A549 (cell line): ENCODE measurements around the gene DCPS. TPM values are rescaled to one million over a fixed set of nuclear protein-coding genes. Genes with fewer than 3 reads are reported as not detected.
A peak's percentile ranks its signal among the peaks of the same experiment; 100 is the strongest.

Experiments
- ATAC-seq, 2 experiments: fragments of 200-7000 bp in 1 of 2; fragments of >200 bp in 1 of 2; cut with Nextera tagmentation in 1 of 2; cut with Tn5 transposase in 1 of 2; 3 replicates each; pipeline versions ENCODE4 v1.8.0 to v1.9.1; 2018 to 2020; ENCODE audit warnings: mild to moderate bottlenecking in 1 of 2, moderate library complexity in 1 of 2
- CTCF ChIA-PET: fragments of 300-600 bp; sonication (Branson Sonifier 250); formaldehyde crosslinking; extraction: SDS; loops from one replicate; lab custom pipeline; 2021; ENCODE audit warnings: antibody characterized with exemption, inconsistent platforms; lab: Yijun Ruan, JAX
- POLR2A ChIA-PET: fragments of 350-600 bp; formaldehyde crosslinking; extraction: SDS; loops from one replicate; lab custom pipeline; 2021; ENCODE audit warnings: antibody characterized with exemption, inconsistent platforms; lab: Yijun Ruan, JAX
- DNase-seq, 2 experiments: peaks; one replicate each; pipeline versions ENCODE4 v3.0.0 to v3.0.0-alpha.2; 2011 to 2016; ENCODE audit warnings: low read depth in 1 of 2, low spot score in 1 of 2
- FAIRE-seq: peaks from 2 replicates; lab custom pipeline; 2011; peaks lifted over from hg19 to GRCh38; lab: Jason Lieb, UNC
- H3K27ac ChIP-seq, 2 experiments: fragments of >200 bp; sonication (Bioruptor Twin); formaldehyde crosslinking; 3 replicates each; pipeline ENCODE4 v1.5.1; 2016 to 2017
- H3K4me1 ChIP-seq: fragments of >200 bp; sonication (Bioruptor Twin); formaldehyde crosslinking; 3 replicates; pipeline ENCODE4 v1.6.1; 2016
- H3K4me2 ChIP-seq: fragments of >200 bp; sonication (Bioruptor Twin); formaldehyde crosslinking; 3 replicates; pipeline ENCODE4 v1.6.1; 2016
- H3K4me3 ChIP-seq: fragments of >200 bp; sonication (Bioruptor Twin); formaldehyde crosslinking; 3 replicates; pipeline ENCODE4 v1.5.1; 2016
- H3K9me3 ChIP-seq: fragments of >200 bp; sonication (Bioruptor Twin); formaldehyde crosslinking; 3 replicates; pipeline ENCODE4 v1.6.1; 2016
- CEBPB ChIP-seq, 2 experiments: fragments of >200 bp in 1 of 2; sonication (Bioruptor Twin) in 1 of 2; formaldehyde crosslinking in 1 of 2; IDR thresholded peaks; 2 replicates each; pipeline ENCODE4 v1.6.1; 2012 to 2016
- CHD4 ChIP-seq: fragments of 200-600 bp; sonication (generic); IDR thresholded peaks from 2 replicates; pipeline ENCODE4 v1.6.1; 2016; ENCODE audit warnings: antibody characterized with exemption, mild to moderate bottlenecking, borderline replicate concordance
- CTCF ChIP-seq: fragments of >200 bp; sonication (Bioruptor Twin); formaldehyde crosslinking; IDR thresholded peaks from 3 replicates; pipeline ENCODE4 v1.5.1; 2016
- E2F6 ChIP-seq: IDR thresholded peaks from 2 replicates; pipeline ENCODE4 v1.6.1; 2012; ENCODE audit warnings: low read depth, borderline replicate concordance
- EHMT2 ChIP-seq: fragments of 200-600 bp; sonication (generic); IDR thresholded peaks from 2 replicates; pipeline ENCODE4 v1.6.1; 2016; ENCODE audit warnings: antibody characterized with exemption, low read depth, mild to moderate bottlenecking, moderate library complexity
- EP300 ChIP-seq, 2 experiments: fragments of >200 bp; sonication (Bioruptor Twin); formaldehyde crosslinking; IDR thresholded peaks; 2 replicates in 1 of 2; 3 replicates in 1 of 2; pipeline ENCODE4 v1.6.1; 2016 to 2017
- ESRRA ChIP-seq: fragments of 150-350 bp; IDR thresholded peaks from 2 replicates; pipeline ENCODE4 v1.6.1; 2014; ENCODE audit warnings: mild to moderate bottlenecking, low read length, borderline replicate concordance
- FOXS1 ChIP-seq: fragments of 250-450 bp; sonication (Bioruptor Pico); IDR thresholded peaks from 2 replicates; pipeline ENCODE4 v1.5.0; 2020; ENCODE audit warnings: mild to moderate bottlenecking, moderate library complexity
- GATA3 ChIP-seq: IDR thresholded peaks from 2 replicates; pipeline ENCODE4 v1.6.1; 2012; ENCODE audit warnings: borderline replicate concordance
- HEYL ChIP-seq: fragments of 250-450 bp; sonication (Bioruptor Pico); IDR thresholded peaks from 2 replicates; pipeline ENCODE4 v1.8.0; 2021; ENCODE audit warnings: mild to moderate bottlenecking, moderate library complexity
- HOXB5 ChIP-seq: fragments of 250-450 bp; sonication (Bioruptor Pico); IDR thresholded peaks from 2 replicates; pipeline ENCODE4 v1.5.0; 2020; ENCODE audit warnings: mild to moderate bottlenecking, moderate library complexity
- MAFK ChIP-seq: fragments of 450-650 bp; IDR thresholded peaks from 2 replicates; pipeline ENCODE4 v1.6.1; 2014; ENCODE audit not compliant: partially characterized antibody
- NR3C1 ChIP-seq: fragments of >200 bp; sonication (Bioruptor Twin); formaldehyde crosslinking; IDR thresholded peaks from 3 replicates; pipeline ENCODE4 v1.6.1; 2017
- PHF8 ChIP-seq: fragments of 200-600 bp; sonication (generic); IDR thresholded peaks from 2 replicates; pipeline ENCODE4 v1.6.1; 2016; ENCODE audit warnings: low read depth, mild to moderate bottlenecking, antibody characterized with exemption, moderate library complexity, borderline replicate concordance
- POLR2AphosphoS2 ChIP-seq: conservative IDR thresholded peaks from 2 replicates; pipeline ENCODE4 v1.6.1; 2012; ENCODE audit warnings: low read length, improper control_type of control experiment, inconsistent platforms
- SMC3 ChIP-seq: fragments of >200 bp; sonication (Bioruptor Twin); formaldehyde crosslinking; IDR thresholded peaks from 3 replicates; pipeline ENCODE4 v1.6.1; 2018; ENCODE audit warnings: inconsistent platforms
- ZNF302 ChIP-seq: fragments of 250-450 bp; sonication (Bioruptor Pico); IDR thresholded peaks from 2 replicates; pipeline ENCODE4 v1.9.0; 2021; ENCODE audit warnings: inconsistent platforms, mild to moderate bottlenecking, moderate library complexity
- whole genome bisulfite sequencing: methylation state at CpG from one replicate; pipeline ENCODE4 v1.1.6; 2017; ENCODE audit errors: missing lambda C conversion rate; 5-methylcytosine and 5-hydroxymethylcytosine counted together
- polyA plus RNA-seq, 4 experiments: library from polyadenylated mRNA; depleted of rRNA in 3 of 4; stranded (reverse); fragments of >200 nt; fragmentation: RNase III in 1 of 4; extraction: RNeasy Plus Mini Kit Qiagen cat#74134 plus additional on column Dnase treatment in 1 of 4; gene quantifications; 2 replicates in 3 of 4; 3 replicates in 1 of 4; pipeline ENCODE4 v1.2.3, GENCODE V29; 2011 to 2017
- TF ChIP-seq, protein P1 (sequence below): fragments of 150-350 bp; IDR thresholded peaks from 2 replicates; pipeline ENCODE4 v1.6.1; 2014; ENCODE audit warnings: low read depth, mild to moderate bottlenecking, low read length
- TF ChIP-seq, protein P2 (sequence below): IDR thresholded peaks from 2 replicates; pipeline ENCODE4 v1.6.1; 2012

Gene DCPS
- polyA plus RNA-seq, 2 of the 4 experiments (the other 2 are of a cell fraction) = 17.8 to 23.0 TPM

DNA sequence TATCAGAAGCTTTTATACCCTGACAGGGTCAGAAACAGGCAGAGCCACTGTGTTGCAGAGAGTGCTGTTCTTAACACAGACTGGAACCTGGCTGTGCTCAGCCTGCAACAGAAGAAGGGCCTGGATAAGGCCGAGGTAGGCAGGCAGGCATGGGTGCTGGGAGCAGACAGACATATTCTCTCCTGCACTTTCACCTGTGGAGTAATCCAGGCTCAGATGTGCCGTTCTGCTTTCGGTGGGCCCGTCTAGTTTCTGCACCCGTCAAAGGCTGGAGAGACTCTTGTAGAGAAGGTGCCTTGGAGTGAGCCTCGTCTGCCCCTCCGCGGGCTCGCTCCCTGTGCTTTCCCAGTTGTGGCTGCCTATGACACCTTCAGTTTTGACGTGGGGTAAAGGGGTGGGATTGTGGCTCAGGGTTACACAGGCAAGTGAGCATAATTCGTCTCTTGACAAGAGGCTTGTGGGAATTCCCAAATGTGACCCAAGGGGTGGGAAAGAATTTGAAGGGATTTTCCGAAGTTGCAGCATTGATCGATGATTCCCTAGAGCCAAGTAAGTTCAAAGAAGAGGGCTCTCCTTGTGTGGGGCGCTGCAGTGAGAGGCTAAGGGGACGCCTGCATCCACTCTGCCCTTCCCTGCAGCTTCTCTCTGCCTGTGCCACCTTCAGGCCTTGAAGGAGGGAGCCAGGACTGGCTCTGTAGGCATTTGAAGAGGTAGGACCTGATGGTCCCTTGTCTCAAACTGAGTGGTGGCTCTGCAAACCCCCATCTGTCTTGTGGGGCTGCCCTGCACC is 35.4 kb downstream of the DCPS start:
- Histone ChIP-seq H3K27ac (peak overlapping the region; percentile 30 to 66; a peak in 4 of 6 replicates), H3K4me1 (peaks cover 33% of the 10 kb centered on the region), H3K4me3 (no peak overlapping the region), H3K9me3 (no peaks in the 10 kb centered on the region), H3K4me2 (peak overlapping the region; percentile 28; the same call in 1 of the 3 replicates)
- DNase-seq = no peak
- TF ChIP-seq E2F6 = no peak
- no peak for TF ChIP-seq HEYL (CRISPR knock-in tag)
- TF ChIP-seq EHMT2 = no peak
- no peak for TF ChIP-seq CTCF
- TF ChIP-seq SMC3 = no peak
- TF ChIP-seq CHD4 = no peak
- no peak for TF ChIP-seq EP300 (IDR thresholded peaks at IDR 0.05)
- TF ChIP-seq POLR2AphosphoS2 = no peak
- TF ChIP-seq HOXB5 = no peak
- no peak for TF ChIP-seq NR3C1
- no peak for TF ChIP-seq ZNF302 (CRISPR knock-in tag)
- no peak for TF ChIP-seq FOXS1
- peak; percentile 11 to 19; a peak in 2 of 6 replicates for ATAC-seq
- ChIA-PET POLR2A (no interaction called here), CTCF (no interaction called here)
- FAIRE-seq = no peak
- WGBS = 66% methylated on average over 11 of the region's 15 CpGs

DNA sequence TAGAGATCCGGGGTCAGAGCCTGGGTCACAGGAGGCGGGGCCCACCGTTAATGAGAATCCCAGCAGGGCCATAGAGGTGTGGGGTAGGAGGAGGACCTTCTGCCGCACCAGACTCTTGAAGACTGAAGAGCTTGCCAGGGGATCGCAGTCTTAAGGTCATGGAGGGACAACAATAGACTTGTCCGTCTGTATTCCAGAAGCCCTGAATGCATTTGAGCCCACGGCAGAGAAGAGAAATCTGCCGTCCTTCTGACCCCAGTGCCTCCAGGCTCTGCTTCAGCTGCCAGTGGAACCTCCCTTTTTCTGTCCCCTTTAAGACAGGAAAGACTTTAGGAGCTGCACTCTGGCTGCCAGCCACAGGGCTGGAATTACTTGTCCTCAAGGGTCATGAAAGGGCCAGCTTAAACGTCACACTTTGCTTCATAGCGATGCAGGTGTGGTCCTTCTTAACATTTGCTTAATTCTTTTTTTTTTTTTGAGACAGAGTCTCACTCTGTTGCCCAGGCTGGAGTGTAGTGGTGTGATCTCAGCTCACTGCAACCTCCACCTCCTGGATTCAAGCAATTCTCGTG is 36.1 kb downstream of the DCPS start:
- Histone ChIP-seq H3K9me3 (no peaks in the 10 kb centered on the region), H3K4me3 (no peak overlapping the region), H3K4me1 (peaks cover 33% of the 10 kb centered on the region), H3K27ac (peak overlapping the region; percentile 43 to 68; a peak in 4 of 6 replicates)
- ChIA-PET CTCF (no interaction called here), POLR2A (interaction anchor here (0.9 kb wide), 1 partner anchor 15 kb away, joined by 5 read pairs; the partner anchor contains the start of gene ST3GAL4)
- DNase-seq (peak in 1 of 2 experiments; percentile 64), ATAC-seq (peak; percentile 36 to 38; a peak in 4 of 6 replicates), FAIRE-seq (no peak)
- TF ChIP-seq GATA3 (no peak), PHF8 (no peak), MAFK (no peak), CEBPB (IDR thresholded peaks at IDR 0.05) (no peak), ESRRA (no peak), SMC3 (no peak)
- TF ChIP-seq, protein P1, sequence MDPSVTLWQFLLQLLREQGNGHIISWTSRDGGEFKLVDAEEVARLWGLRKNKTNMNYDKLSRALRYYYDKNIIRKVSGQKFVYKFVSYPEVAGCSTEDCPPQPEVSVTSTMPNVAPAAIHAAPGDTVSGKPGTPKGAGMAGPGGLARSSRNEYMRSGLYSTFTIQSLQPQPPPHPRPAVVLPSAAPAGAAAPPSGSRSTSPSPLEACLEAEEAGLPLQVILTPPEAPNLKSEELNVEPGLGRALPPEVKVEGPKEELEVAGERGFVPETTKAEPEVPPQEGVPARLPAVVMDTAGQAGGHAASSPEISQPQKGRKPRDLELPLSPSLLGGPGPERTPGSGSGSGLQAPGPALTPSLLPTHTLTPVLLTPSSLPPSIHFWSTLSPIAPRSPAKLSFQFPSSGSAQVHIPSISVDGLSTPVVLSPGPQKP = no peak
- TF ChIP-seq, protein P2, sequence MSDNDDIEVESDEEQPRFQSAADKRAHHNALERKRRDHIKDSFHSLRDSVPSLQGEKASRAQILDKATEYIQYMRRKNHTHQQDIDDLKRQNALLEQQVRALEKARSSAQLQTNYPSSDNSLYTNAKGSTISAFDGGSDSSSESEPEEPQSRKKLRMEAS = no peak
- TF ChIP-seq, all 56 proteins: peak for 0
- H3K4me2 ChIP-seq = peak overlapping the region; percentile 28; the same call in 1 of the 3 replicates
- WGBS = 63% methylated on average over 11 of the region's 11 CpGs
